Right lobe of liver (tissue), 6 donors: ENCODE measurements around the gene PFKL. TPM values are rescaled to one million over a fixed set of nuclear protein-coding genes. Genes with fewer than 3 reads are reported as not detected.

ENCODE experiments used
- ATAC-seq, 4 donors: fragments of 200-7000 bp; cut with Tn5 transposase; one replicate each; pipeline ENCODE4 v1.9.1; 2020; ENCODE audit warnings: mild to moderate bottlenecking in 4 of 4, moderate library complexity in 4 of 4
- DNase-seq, 3 donors: peaks; one replicate each; pipeline ENCODE4 v3.0.0-alpha.2; 2020
- H3K27ac ChIP-seq, 3 donors: fragments of 200-600 bp; one replicate each; pipeline ENCODE4 v1.8.0; 2022
- H3K27me3 ChIP-seq, 2 donors: fragments of 200-600 bp; one replicate each; pipeline ENCODE4 v1.8.0; 2022
- H3K36me3 ChIP-seq, 4 donors: fragments of 200-600 bp; sonication (generic) in 1 of 4; one replicate each; pipeline versions ENCODE4 v1.5.1 to v1.8.0; 2017 to 2022; ENCODE audit warnings: control low read depth in 1 of 4
- H3K4me1 ChIP-seq, 4 donors: fragments of 200-600 bp; sonication (generic) in 1 of 4; one replicate each; pipeline versions ENCODE4 v1.5.1 to v1.8.0; 2017 to 2022; ENCODE audit warnings: control low read depth in 1 of 4
- H3K4me3 ChIP-seq, 3 donors: fragments of 200-600 bp; one replicate each; pipeline ENCODE4 v1.8.0; 2022
- H3K9me3 ChIP-seq, 4 donors: fragments of 200-600 bp; sonication (generic) in 1 of 4; one replicate each; pipeline versions ENCODE4 v1.5.1 to v1.8.0; 2017 to 2022; ENCODE audit warnings: control low read depth in 1 of 4
- CTCF ChIP-seq, 4 donors: fragments of 200-600 bp in 3 of 4; fragments of 450-650 bp in 1 of 4; IDR thresholded peaks; one replicate each; pipeline versions ENCODE4 v1.5.1 to v1.8.0; 2016 to 2022; ENCODE audit warnings: antibody characterized with exemption in 4 of 4, mild to moderate bottlenecking in 2 of 4
- POLR2A ChIP-seq: fragments of 450-650 bp; IDR thresholded peaks from one replicate; pipeline ENCODE4 v1.6.1; 2017; ENCODE audit warnings: antibody characterized with exemption, mild to moderate bottlenecking
- WGBS: methylation state at CpG from one replicate; pipeline ENCODE4 v1.1.6; 2018; ENCODE audit warnings: low coverage, low lambda C conversion rate; ENCODE audit not compliant: insufficient coverage; ENCODE audit errors: missing lambda C conversion rate; 5-methylcytosine and 5-hydroxymethylcytosine counted together
- intact Hi-C, 2 donors: fragments of 100-400 bp; cut with DNase I; formaldehyde crosslinking; loops; one replicate each; pipeline versions ENCODE4 v1.11.2 to v1.14.1; 2022
- total RNA-seq, 6 experiments: library from RNA; depleted of rRNA in 2 of 6; stranded (reverse); fragments of >200 nt in 2 of 6; fragmentation: NEBNext Ultra II Directional in 3 of 6; extraction: Animal tissue kit (Norgen Biotek cat#: 25700) in 3 of 6; gene quantifications; one replicate each; pipeline versions ENCODE4 v1.1.0 to v1.2.4, GENCODE V29; 2016 to 2023
- donor health status: DM: no; HTN: yes; CAD: no.
- donor health status: DM: no; HTN: no; CAD: no.
- donor health status: DM: no; HTN: no; CAD: no.
- donor health status: DM: no; HTN: yes; CAD: no.
- donor health status: DM: no; HTN: yes; CAD: no.

Gene PFKL
- total RNA-seq, 6 experiments from 2014 or later: 68.3 to 97.6 (median 73.7) TPM

GRCh38 chr21:44316277-44316900 is 16.5 kb downstream of the PFKL start:
- no peak for ATAC-seq
- 96% methylated on average over 8 of the region's 27 CpGs for WGBS
- no peak for TF ChIP-seq POLR2A
- no peak for TF ChIP-seq CTCF (IDR thresholded peaks at IDR 0.05)

GRCh38 chr21:44317241-44317782 is 17.5 kb downstream of the PFKL start:
- TF ChIP-seq POLR2A: no peak
- no peak for TF ChIP-seq CTCF (IDR thresholded peaks at IDR 0.05)
- no peak for ATAC-seq
- Histone ChIP-seq H3K36me3 (peaks cover 0 to 27% (median 5%) of the 10 kb centered on the region in 4 donors), H3K4me1 (no peaks in the 10 kb centered on the region), H3K4me3 (no peak overlapping the region), H3K27ac (no peak overlapping the region), H3K27me3 (no peaks in the 10 kb centered on the region), H3K9me3 (no peaks in the 10 kb centered on the region)
- 100% methylated on average over 1 of the region's 19 CpGs for WGBS
- intact Hi-C loops: no loop called here
- no peak for DNase-seq

More at GRCh38 chr21:44316277-44316900, 16.5 kb downstream of the PFKL start:
- Histone ChIP-seq H3K27ac (no peak overlapping the region), H3K27me3 (no peaks in the 10 kb centered on the region), H3K36me3 (peaks cover 0 to 30% (median 5%) of the 10 kb centered on the region in 4 donors), H3K4me1 (no peaks in the 10 kb centered on the region), H3K4me3 (no peak overlapping the region), H3K9me3 (no peaks in the 10 kb centered on the region)
- DNase-seq: no peak
- intact Hi-C loops: no loop called here

- DNase-seq: no peak
- 100% methylated on average over 1 of the region's 22 CpGs for WGBS
- H3K9me3 ChIP-seq: no peaks in the 10 kb centered on the region
- H3K27ac ChIP-seq: no peak overlapping the region
- H3K4me3 ChIP-seq: no peak overlapping the region
- no peak for ATAC-seq
- intact Hi-C loops: no loop called here
- H3K36me3 ChIP-seq: peaks cover 0 to 27% (median 5%) of the 10 kb centered on the region in 4 donors
- H3K27me3 ChIP-seq: no peaks in the 10 kb centered on the region
- H3K4me1 ChIP-seq: no peaks in the 10 kb centered on the region
- no peak for TF ChIP-seq CTCF (IDR thresholded peaks at IDR 0.05)
- no peak for TF ChIP-seq POLR2A
Measured at GRCh38 chr21:44317871-44318270, 18.0 kb downstream of the PFKL start.

GRCh38 chr21:44318489-44319285 is 18.8 kb downstream of the PFKL start:
- Histone ChIP-seq H3K4me1 (no peaks in the 10 kb centered on the region), H3K9me3 (no peaks in the 10 kb centered on the region), H3K4me3 (no peak overlapping the region), H3K27me3 (no peaks in the 10 kb centered on the region), H3K36me3 (peaks cover 0 to 20% (median 0%) of the 10 kb centered on the region in 4 donors), H3K27ac (no peak overlapping the region)
- no peak for DNase-seq
- TF ChIP-seq POLR2A (no peak), CTCF (IDR thresholded peaks at IDR 0.05) (no peak)
- no peak for ATAC-seq
- intact Hi-C loops: no loop called here
- WGBS: 90% methylated on average over 2 of the region's 25 CpGs
